GM23338 (cell line): Measurements from ENCODE around the gene NCOA7. TPM values are rescaled to one million over a fixed set of nuclear protein-coding genes. Genes with fewer than 3 reads are reported as not detected.

ENCODE experiments used
- ATAC-seq: fragments of 200-7000 bp; cut with Tn5 transposase; 3 replicates; pipeline ENCODE4 v1.9.1; 2020
- DNase-seq: peaks from one replicate; pipeline ENCODE4 v3.0.0-alpha.2; 2015; ENCODE audit warnings: low spot score
- H2AFZ ChIP-seq: fragments of 200-600 bp; sonication (generic); 2 replicates; pipeline ENCODE4 v1.8.0; 2016; ENCODE audit warnings: antibody characterized with exemption, mild to moderate bottlenecking, moderate library complexity
- H3F3A ChIP-seq: fragments of 200-600 bp; sonication (generic); replicated peaks from 2 replicates; pipeline ENCODE4 v1.8.0; 2017; ENCODE audit warnings: antibody characterized with exemption, mixed run types, low read depth
- H3K27ac ChIP-seq: fragments of 200-600 bp; sonication (generic); 2 replicates; pipeline ENCODE4 v1.6.1; 2016; ENCODE audit warnings: low read depth
- H3K27me3 ChIP-seq: fragments of 200-600 bp; sonication (generic); 2 replicates; pipeline ENCODE4 v1.8.0; 2016; ENCODE audit warnings: mild to moderate bottlenecking, mixed run types, moderate library complexity; ENCODE audit not compliant: insufficient read depth
- H3K36me3 ChIP-seq: fragments of 200-600 bp; sonication (generic); 2 replicates; pipeline ENCODE4 v1.8.0; 2016; ENCODE audit warnings: mild to moderate bottlenecking; ENCODE audit not compliant: insufficient read depth
- H3K4me1 ChIP-seq: fragments of 200-600 bp; sonication (generic); 2 replicates; pipeline ENCODE4 v1.8.0; 2016; ENCODE audit warnings: mild to moderate bottlenecking, moderate library complexity; ENCODE audit not compliant: insufficient read depth
- H3K4me2 ChIP-seq: fragments of 200-600 bp; sonication (generic); 2 replicates; pipeline ENCODE4 v1.7.1; 2017; ENCODE audit warnings: mixed run types
- H3K4me3 ChIP-seq: fragments of 200-600 bp; sonication (generic); 2 replicates; pipeline ENCODE4 v1.6.1; 2016; ENCODE audit warnings: mixed run types
- H3K79me2 ChIP-seq: fragments of 200-600 bp; sonication (generic); replicated peaks from 2 replicates; pipeline ENCODE4 v1.8.0; 2017; ENCODE audit warnings: mild to moderate bottlenecking; ENCODE audit not compliant: insufficient read depth
- H3K9me2 ChIP-seq: fragments of 200-600 bp; sonication (generic); 2 replicates; pipeline ENCODE4 v1.8.0; 2017; ENCODE audit not compliant: insufficient read depth
- H4K20me1 ChIP-seq: fragments of 200-600 bp; sonication (generic); replicated peaks from 2 replicates; pipeline ENCODE4 v1.8.0; 2017; ENCODE audit warnings: mild to moderate bottlenecking; ENCODE audit not compliant: insufficient read depth
- H3K27ac Mint-ChIP-seq: 2 replicates; pipeline ENCODE4 v1.8.0; 2020; ENCODE audit warnings: inconsistent platforms, mild to moderate bottlenecking, moderate library complexity, mixed read lengths
- H3K27me3 Mint-ChIP-seq: 3 replicates; pipeline ENCODE4 v1.8.0; 2022; ENCODE audit warnings: low read depth, mild to moderate bottlenecking, moderate library complexity, mixed read lengths, inconsistent platforms; ENCODE audit not compliant: insufficient read depth, poor library complexity
- H3K36me3 Mint-ChIP-seq: 3 replicates; pipeline ENCODE4 v1.8.0; 2021; ENCODE audit warnings: low read depth, mild to moderate bottlenecking, inconsistent platforms, moderate library complexity, mixed read lengths
- H3K4me1 Mint-ChIP-seq: 3 replicates; pipeline ENCODE4 v1.8.0; 2020; ENCODE audit warnings: mild to moderate bottlenecking, inconsistent platforms, mixed read lengths
- H3K4me3 Mint-ChIP-seq: 3 replicates; pipeline ENCODE4 v1.8.0; 2021; ENCODE audit warnings: moderate library complexity, mild to moderate bottlenecking, inconsistent platforms, mixed read lengths
- H3K9me3 Mint-ChIP-seq: 3 replicates; pipeline ENCODE4 v1.8.0; 2020; ENCODE audit warnings: moderate library complexity, mild to moderate bottlenecking, inconsistent platforms, mixed read lengths
- CREB1 ChIP-seq: fragments of 250-450 bp; sonication (Bioruptor Pico); IDR thresholded peaks from 2 replicates; pipeline ENCODE4 v1.5.0; 2020; ENCODE audit warnings: low read depth, mild to moderate bottlenecking, moderate library complexity
- EZH2phosphoT487 ChIP-seq: fragments of 200-600 bp; sonication (generic); IDR thresholded peaks from one replicate; pipeline ENCODE4 v1.8.1; 2018; ENCODE audit warnings: antibody characterized with exemption; ENCODE audit not compliant: unreplicated experiment
- JUNB ChIP-seq: IDR thresholded peaks from one replicate; pipeline ENCODE4 v1.6.1; 2016; ENCODE audit warnings: antibody characterized with exemption; ENCODE audit not compliant: unreplicated experiment
- NANOG ChIP-seq: IDR thresholded peaks from 2 replicates; pipeline ENCODE4 v1.6.1; 2016; ENCODE audit warnings: antibody characterized with exemption, borderline replicate concordance
- POLR2AphosphoS5 ChIP-seq: IDR thresholded peaks from 2 replicates; pipeline ENCODE4 v1.6.1; 2016; ENCODE audit warnings: antibody characterized with exemption, low read depth
- STAT1 ChIP-seq: IDR thresholded peaks from one replicate; pipeline ENCODE4 v1.6.1; 2016; ENCODE audit warnings: antibody characterized with exemption; ENCODE audit not compliant: unreplicated experiment
- ZNF331 ChIP-seq: fragments of 250-450 bp; sonication (Bioruptor Pico); IDR thresholded peaks from 2 replicates; pipeline ENCODE4 v1.5.0; 2020; ENCODE audit warnings: low read depth, mild to moderate bottlenecking, moderate library complexity
- polyA plus RNA-seq: library from polyadenylated mRNA; unstranded; fragments of >200 nt; fragmentation: Nextera tagmentation; extraction: Ambion mirVana; gene quantifications from 2 replicates; pipeline ENCODE4 v1.2.1, GENCODE V29; 2016
- total RNA-seq: library from RNA; depleted of rRNA; stranded (reverse); fragments of >200 nt; shearing (Covaris generic); gene quantifications from 2 replicates; pipeline ENCODE4 v1.2.3, GENCODE V29; 2014
- TF ChIP-seq, protein P1 (sequence below): IDR thresholded peaks from one replicate; pipeline ENCODE4 v1.6.1; 2018; ENCODE audit warnings: antibody characterized with exemption; ENCODE audit not compliant: unreplicated experiment
- TF ChIP-seq, protein P2 (sequence below): IDR thresholded peaks from 2 replicates; pipeline ENCODE4 v1.6.1; 2016; ENCODE audit warnings: antibody characterized with exemption
- TF ChIP-seq, protein P3 (sequence below), 2 experiments: fragments of 200-600 bp in 1 of 2; sonication (generic) in 1 of 2; conservative IDR thresholded peaks; 2 replicates each; pipeline versions ENCODE4 v1.5.1 to v1.6.1; 2016 to 2017; ENCODE audit warnings: antibody characterized with exemption in 2 of 2, low read depth in 2 of 2, mild to moderate bottlenecking in 2 of 2, moderate library complexity in 1 of 2

The NCOA7 gene
- total and polyA plus RNA-seq, 2 experiments from 2014 or later, result 9.3 to 15.7 TPM

DNA sequence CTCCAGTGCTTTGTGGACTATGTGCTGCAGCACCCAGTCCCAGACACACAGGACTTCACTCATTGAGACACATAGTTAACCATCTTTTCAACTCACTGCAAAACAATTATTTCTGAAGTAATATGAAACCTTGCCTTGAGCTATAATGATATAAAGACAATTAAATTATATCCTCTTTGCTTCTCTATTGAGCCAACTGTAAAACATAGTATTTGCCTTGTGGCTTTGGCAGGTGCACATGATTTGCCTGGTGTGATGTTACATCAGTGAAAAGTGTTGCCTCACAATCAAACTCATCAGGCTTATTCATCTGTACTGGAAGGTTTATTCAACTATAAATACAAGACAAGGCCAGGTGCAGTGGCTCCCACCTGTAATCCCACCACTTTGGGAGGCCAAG lies 80.6 kb downstream of the NCOA7 start:
- Histone ChIP-seq H3K4me1 (peaks cover 16% of the 10 kb centered on the region), H3K4me3 (no peak overlapping the region)

More for the DNA sequence above, 80.6 kb downstream of the NCOA7 start:
- H3K9me2 ChIP-seq, result no peaks in the 10 kb centered on the region; the same call in 1 of the 2 replicates
- Mint-ChIP-seq H3K27me3 (peaks cover 2% of the 10 kb centered on the region), H3K4me3 (no peak overlapping the region), H3K36me3 (no peaks in the 10 kb centered on the region), H3K9me3 (no peaks in the 10 kb centered on the region), H3K27ac (peak overlapping the region; percentile 64; the same call in 1 of the 2 replicates), H3K4me1 (peaks cover 8% of the 10 kb centered on the region)
- no peaks in the 10 kb centered on the region for H3K36me3 ChIP-seq
- H3F3A ChIP-seq, result no peaks in the 10 kb centered on the region
- H3K27ac ChIP-seq, result no peak overlapping the region
- TF ChIP-seq POLR2AphosphoS5 (no peak), CREB1 (CRISPR knock-in tag) (no peak), STAT1 (no peak), EZH2phosphoT487 (no peak), ZNF331 (CRISPR knock-in tag) (no peak), NANOG (no peak), JUNB (no peak)
- TF ChIP-seq, protein P1, sequence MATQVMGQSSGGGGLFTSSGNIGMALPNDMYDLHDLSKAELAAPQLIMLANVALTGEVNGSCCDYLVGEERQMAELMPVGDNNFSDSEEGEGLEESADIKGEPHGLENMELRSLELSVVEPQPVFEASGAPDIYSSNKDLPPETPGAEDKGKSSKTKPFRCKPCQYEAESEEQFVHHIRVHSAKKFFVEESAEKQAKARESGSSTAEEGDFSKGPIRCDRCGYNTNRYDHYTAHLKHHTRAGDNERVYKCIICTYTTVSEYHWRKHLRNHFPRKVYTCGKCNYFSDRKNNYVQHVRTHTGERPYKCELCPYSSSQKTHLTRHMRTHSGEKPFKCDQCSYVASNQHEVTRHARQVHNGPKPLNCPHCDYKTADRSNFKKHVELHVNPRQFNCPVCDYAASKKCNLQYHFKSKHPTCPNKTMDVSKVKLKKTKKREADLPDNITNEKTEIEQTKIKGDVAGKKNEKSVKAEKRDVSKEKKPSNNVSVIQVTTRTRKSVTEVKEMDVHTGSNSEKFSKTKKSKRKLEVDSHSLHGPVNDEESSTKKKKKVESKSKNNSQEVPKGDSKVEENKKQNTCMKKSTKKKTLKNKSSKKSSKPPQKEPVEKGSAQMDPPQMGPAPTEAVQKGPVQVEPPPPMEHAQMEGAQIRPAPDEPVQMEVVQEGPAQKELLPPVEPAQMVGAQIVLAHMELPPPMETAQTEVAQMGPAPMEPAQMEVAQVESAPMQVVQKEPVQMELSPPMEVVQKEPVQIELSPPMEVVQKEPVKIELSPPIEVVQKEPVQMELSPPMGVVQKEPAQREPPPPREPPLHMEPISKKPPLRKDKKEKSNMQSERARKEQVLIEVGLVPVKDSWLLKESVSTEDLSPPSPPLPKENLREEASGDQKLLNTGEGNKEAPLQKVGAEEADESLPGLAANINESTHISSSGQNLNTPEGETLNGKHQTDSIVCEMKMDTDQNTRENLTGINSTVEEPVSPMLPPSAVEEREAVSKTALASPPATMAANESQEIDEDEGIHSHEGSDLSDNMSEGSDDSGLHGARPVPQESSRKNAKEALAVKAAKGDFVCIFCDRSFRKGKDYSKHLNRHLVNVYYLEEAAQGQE, result no peak
- TF ChIP-seq, protein P2, sequence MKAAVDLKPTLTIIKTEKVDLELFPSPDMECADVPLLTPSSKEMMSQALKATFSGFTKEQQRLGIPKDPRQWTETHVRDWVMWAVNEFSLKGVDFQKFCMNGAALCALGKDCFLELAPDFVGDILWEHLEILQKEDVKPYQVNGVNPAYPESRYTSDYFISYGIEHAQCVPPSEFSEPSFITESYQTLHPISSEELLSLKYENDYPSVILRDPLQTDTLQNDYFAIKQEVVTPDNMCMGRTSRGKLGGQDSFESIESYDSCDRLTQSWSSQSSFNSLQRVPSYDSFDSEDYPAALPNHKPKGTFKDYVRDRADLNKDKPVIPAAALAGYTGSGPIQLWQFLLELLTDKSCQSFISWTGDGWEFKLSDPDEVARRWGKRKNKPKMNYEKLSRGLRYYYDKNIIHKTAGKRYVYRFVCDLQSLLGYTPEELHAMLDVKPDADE, result no peak
- TF ChIP-seq, protein P3, sequence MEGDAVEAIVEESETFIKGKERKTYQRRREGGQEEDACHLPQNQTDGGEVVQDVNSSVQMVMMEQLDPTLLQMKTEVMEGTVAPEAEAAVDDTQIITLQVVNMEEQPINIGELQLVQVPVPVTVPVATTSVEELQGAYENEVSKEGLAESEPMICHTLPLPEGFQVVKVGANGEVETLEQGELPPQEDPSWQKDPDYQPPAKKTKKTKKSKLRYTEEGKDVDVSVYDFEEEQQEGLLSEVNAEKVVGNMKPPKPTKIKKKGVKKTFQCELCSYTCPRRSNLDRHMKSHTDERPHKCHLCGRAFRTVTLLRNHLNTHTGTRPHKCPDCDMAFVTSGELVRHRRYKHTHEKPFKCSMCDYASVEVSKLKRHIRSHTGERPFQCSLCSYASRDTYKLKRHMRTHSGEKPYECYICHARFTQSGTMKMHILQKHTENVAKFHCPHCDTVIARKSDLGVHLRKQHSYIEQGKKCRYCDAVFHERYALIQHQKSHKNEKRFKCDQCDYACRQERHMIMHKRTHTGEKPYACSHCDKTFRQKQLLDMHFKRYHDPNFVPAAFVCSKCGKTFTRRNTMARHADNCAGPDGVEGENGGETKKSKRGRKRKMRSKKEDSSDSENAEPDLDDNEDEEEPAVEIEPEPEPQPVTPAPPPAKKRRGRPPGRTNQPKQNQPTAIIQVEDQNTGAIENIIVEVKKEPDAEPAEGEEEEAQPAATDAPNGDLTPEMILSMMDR (conservative IDR thresholded peaks at IDR 0.05; ENCODE audit: low read depth in 2 of 2), result no peak
- H2AFZ ChIP-seq, result no peak overlapping the region
- DNase-seq, result no peak
- no peak for ATAC-seq
- no peaks in the 10 kb centered on the region for H3K27me3 ChIP-seq
- H4K20me1 ChIP-seq, result no peaks in the 10 kb centered on the region
- H3K4me2 ChIP-seq, result no peak overlapping the region
- no peaks in the 10 kb centered on the region for H3K79me2 ChIP-seq
